IMR-90 (cell line): ENCODE data around the gene CHPF.

Experiments used
- BHLHE40 ChIP-seq: fragments of 150-350 bp; IDR thresholded peaks from 2 replicates; pipeline ENCODE4 v1.6.1; 2016; ENCODE audit warnings: mild to moderate bottlenecking, low read depth, low read length
- MAZ ChIP-seq: IDR thresholded peaks from 2 replicates; pipeline ENCODE4 v1.6.1; 2012; ENCODE audit warnings: low read depth, mild to moderate bottlenecking, low read length, improper control_type of control experiment, moderate library complexity, borderline replicate concordance
- NFE2L2 ChIP-seq: fragments of 150-350 bp; IDR thresholded peaks from 2 replicates; pipeline ENCODE4 v1.6.1; 2016; ENCODE audit warnings: low read depth, mild to moderate bottlenecking, low read length
- POLR2A ChIP-seq: IDR thresholded peaks from 2 replicates; pipeline ENCODE4 v1.6.1; 2012; ENCODE audit warnings: mild to moderate bottlenecking, low read depth, low read length
- RAD21 ChIP-seq: IDR thresholded peaks from 2 replicates; pipeline ENCODE4 v1.6.1; 2012; ENCODE audit warnings: low read length, improper control_type of control experiment
- RCOR1 ChIP-seq: IDR thresholded peaks from 2 replicates; pipeline ENCODE4 v1.6.1; 2012; ENCODE audit warnings: mild to moderate bottlenecking, low read length, improper control_type of control experiment; ENCODE audit not compliant: insufficient replicate concordance
- SMC3 ChIP-seq: fragments of 150-350 bp; IDR thresholded peaks from 2 replicates; pipeline ENCODE4 v1.6.1; 2016; ENCODE audit warnings: low read depth, mild to moderate bottlenecking, antibody characterized with exemption, low read length, moderate library complexity
- TF ChIP-seq, protein P1 (sequence below): conservative IDR thresholded peaks from 2 replicates; pipeline ENCODE4 v1.5.1; 2012; ENCODE audit warnings: mild to moderate bottlenecking, low read depth, low read length, improper control_type of control experiment
- TF ChIP-seq, protein P2 (sequence below): fragments of 150-350 bp; IDR thresholded peaks from 2 replicates; pipeline ENCODE4 v1.6.1; 2017; ENCODE audit warnings: mild to moderate bottlenecking, antibody characterized with exemption, low read length, low read depth
- TF ChIP-seq, protein P3 (sequence below): fragments of 150-350 bp; IDR thresholded peaks from 2 replicates; pipeline ENCODE4 v1.6.1; 2016; ENCODE audit warnings: low read depth, mild to moderate bottlenecking, low read length, moderate library complexity, borderline replicate concordance

DNA sequence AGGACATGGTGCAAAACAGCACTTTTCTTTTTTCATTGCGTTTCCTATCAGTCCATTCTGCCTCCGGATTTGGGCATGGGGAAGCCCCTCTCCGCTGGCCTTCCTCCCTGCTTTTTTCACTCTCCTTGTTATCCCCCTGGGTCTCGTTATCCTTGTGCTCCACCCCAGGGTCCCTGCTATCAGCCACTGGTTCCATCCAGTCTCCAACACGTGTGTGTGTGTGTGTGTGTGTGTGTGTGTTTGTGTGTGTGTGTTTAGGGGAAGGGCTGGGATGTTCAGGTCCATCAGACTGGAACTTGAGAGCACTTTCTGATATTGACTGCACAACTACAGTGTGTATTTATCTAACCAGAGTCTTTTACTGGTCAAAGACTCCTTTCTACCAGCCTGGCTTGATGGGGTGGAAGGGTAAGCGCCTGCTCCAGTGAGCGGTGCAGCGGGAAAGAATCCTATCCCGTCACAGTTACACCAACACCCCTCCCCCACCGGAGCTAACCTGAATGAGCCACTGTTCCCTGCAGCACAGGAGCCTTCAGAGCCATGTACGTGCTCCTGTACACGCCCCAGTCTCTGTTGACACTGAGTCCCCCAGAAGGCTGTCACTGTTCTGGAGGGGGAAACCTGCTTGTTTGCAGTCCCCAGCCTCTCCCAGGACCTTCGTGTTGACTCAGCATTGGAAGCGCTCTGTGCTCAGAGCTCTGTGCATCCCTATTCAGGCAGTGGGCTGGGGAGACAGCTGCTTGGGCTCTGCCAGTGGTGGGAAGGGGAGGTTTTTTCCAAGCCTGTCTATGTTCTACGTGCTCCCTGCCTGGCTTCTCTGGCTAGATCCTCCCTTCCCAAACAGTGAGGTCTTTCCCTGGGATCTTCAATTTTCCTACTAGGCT is 33.1 kb upstream of the CHPF start:
- TF ChIP-seq, protein P1, sequence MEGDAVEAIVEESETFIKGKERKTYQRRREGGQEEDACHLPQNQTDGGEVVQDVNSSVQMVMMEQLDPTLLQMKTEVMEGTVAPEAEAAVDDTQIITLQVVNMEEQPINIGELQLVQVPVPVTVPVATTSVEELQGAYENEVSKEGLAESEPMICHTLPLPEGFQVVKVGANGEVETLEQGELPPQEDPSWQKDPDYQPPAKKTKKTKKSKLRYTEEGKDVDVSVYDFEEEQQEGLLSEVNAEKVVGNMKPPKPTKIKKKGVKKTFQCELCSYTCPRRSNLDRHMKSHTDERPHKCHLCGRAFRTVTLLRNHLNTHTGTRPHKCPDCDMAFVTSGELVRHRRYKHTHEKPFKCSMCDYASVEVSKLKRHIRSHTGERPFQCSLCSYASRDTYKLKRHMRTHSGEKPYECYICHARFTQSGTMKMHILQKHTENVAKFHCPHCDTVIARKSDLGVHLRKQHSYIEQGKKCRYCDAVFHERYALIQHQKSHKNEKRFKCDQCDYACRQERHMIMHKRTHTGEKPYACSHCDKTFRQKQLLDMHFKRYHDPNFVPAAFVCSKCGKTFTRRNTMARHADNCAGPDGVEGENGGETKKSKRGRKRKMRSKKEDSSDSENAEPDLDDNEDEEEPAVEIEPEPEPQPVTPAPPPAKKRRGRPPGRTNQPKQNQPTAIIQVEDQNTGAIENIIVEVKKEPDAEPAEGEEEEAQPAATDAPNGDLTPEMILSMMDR: no peak
- no peak for TF ChIP-seq BHLHE40
- no peak for TF ChIP-seq RAD21
- TF ChIP-seq SMC3: no peak
- TF ChIP-seq, protein P2, sequence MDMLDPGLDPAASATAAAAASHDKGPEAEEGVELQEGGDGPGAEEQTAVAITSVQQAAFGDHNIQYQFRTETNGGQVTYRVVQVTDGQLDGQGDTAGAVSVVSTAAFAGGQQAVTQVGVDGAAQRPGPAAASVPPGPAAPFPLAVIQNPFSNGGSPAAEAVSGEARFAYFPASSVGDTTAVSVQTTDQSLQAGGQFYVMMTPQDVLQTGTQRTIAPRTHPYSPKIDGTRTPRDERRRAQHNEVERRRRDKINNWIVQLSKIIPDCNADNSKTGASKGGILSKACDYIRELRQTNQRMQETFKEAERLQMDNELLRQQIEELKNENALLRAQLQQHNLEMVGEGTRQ: no peak
- TF ChIP-seq RCOR1: no peak
- no peak for TF ChIP-seq POLR2A
- TF ChIP-seq, protein P3, sequence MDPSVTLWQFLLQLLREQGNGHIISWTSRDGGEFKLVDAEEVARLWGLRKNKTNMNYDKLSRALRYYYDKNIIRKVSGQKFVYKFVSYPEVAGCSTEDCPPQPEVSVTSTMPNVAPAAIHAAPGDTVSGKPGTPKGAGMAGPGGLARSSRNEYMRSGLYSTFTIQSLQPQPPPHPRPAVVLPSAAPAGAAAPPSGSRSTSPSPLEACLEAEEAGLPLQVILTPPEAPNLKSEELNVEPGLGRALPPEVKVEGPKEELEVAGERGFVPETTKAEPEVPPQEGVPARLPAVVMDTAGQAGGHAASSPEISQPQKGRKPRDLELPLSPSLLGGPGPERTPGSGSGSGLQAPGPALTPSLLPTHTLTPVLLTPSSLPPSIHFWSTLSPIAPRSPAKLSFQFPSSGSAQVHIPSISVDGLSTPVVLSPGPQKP: no peak
- no peak for TF ChIP-seq NFE2L2
- TF ChIP-seq MAZ: no peak
